MCF 10A (cell line): ENCODE results near the gene PSMD13. TPM values are rescaled to one million over a fixed set of nuclear protein-coding genes. Genes with fewer than 3 reads are reported as not detected.

Experiments
- BruUV-seq: library from RNA; stranded (reverse); fragments of 400-500 nt; replicated peaks from 2 replicates; lab custom pipeline; 2021; lab: Mats Ljungman, UMichigan
- CTCF ChIA-PET: fragments of 300-600 bp; sonication (Branson Sonifier 250); formaldehyde crosslinking; extraction: SDS; loops from one replicate; lab custom pipeline; 2021; ENCODE audit warnings: antibody characterized with exemption, inconsistent platforms; lab: Yijun Ruan, JAX
- POLR2A ChIA-PET: fragments of 300-600, 350-650 bp; sonication (Branson Sonifier 250); formaldehyde crosslinking; extraction: SDS; loops from one replicate; lab custom pipeline; 2020; ENCODE audit warnings: antibody characterized with exemption, inconsistent platforms; lab: Yijun Ruan, JAX
- DNase-seq: peaks from one replicate; pipeline ENCODE4 v3.0.0-alpha.2; 2018; ENCODE audit not compliant: unreplicated experiment
- H3K27ac Mint-ChIP-seq: one replicate; pipeline ENCODE4 v1.8.0; 2022; ENCODE audit warnings: mild to moderate bottlenecking, low read depth, mixed read lengths; ENCODE audit not compliant: unreplicated experiment
- H3K27me3 Mint-ChIP-seq: one replicate; pipeline ENCODE4 v1.8.0; 2022; ENCODE audit warnings: mixed read lengths; ENCODE audit not compliant: insufficient read depth, unreplicated experiment
- H3K36me3 Mint-ChIP-seq: one replicate; pipeline ENCODE4 v1.8.0; 2022; ENCODE audit warnings: mild to moderate bottlenecking, moderate library complexity, mixed read lengths; ENCODE audit not compliant: insufficient read depth, unreplicated experiment
- H3K4me1 Mint-ChIP-seq: one replicate; pipeline ENCODE4 v1.8.0; 2022; ENCODE audit warnings: mixed read lengths; ENCODE audit not compliant: insufficient read depth, unreplicated experiment
- H3K4me3 Mint-ChIP-seq: one replicate; pipeline ENCODE4 v1.8.0; 2022; ENCODE audit warnings: mild to moderate bottlenecking, moderate library complexity, mixed read lengths; ENCODE audit not compliant: unreplicated experiment
- H3K9me3 Mint-ChIP-seq: one replicate; pipeline ENCODE4 v1.8.0; 2022; ENCODE audit warnings: mixed read lengths; ENCODE audit not compliant: unreplicated experiment
- intact Hi-C: fragments of 100-400 bp; cut with micrococcal nuclease; formaldehyde crosslinking; loops from 2 replicates; pipeline ENCODE4 v1.14.1; 2022
- total RNA-seq: library from RNA; stranded (reverse); gene quantifications from 2 replicates; pipeline ENCODE4 v1.2.3, GENCODE V29; 2022
- TF ChIP-seq, protein P1 (sequence below): fragments of 200-600 bp; IDR thresholded peaks from one replicate; pipeline ENCODE4 v1.8.0; 2022; ENCODE audit warnings: antibody characterized with exemption, mild to moderate bottlenecking; ENCODE audit not compliant: unreplicated experiment

Gene PSMD13
- total RNA-seq, 1 experiment from 2014 or later: 103 TPM

DNA sequence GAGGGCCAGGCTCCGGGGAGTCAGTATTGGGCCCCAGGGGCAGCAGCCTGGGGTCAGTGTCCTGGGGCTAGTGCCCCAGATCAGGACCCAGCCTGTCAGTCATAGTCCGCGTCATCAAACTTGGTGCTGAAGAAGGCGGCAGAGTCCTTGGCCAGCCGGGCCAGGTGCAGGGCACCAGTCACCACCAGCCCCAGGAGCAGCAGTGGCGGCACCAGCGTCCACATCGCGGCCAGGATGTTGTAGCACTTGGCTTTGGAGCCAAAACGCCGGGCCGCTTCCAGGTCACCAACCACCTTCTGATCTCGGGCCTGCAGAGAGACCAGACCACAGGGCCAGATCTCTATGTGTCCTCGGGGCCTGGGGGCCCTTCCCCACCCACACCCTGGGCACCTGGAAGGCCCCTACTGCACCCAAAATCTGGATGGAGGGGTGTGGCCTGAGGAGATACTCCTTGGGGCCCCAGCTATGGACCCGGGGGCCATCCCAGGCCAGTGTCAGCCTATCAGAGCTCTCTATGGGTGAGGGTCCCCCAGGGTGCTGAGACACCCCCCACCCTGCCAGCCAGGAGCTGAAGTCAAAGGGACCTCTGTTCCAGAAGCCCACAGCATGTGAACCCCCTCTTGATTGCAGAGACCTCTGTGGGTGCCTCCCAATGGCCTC is 61.8 kb downstream of the PSMD13 start:
- Mint-ChIP-seq H3K27ac (no peak overlapping the region), H3K36me3 (no peaks in the 10 kb centered on the region), H3K9me3 (no peaks in the 10 kb centered on the region), H3K27me3 (no peaks in the 10 kb centered on the region), H3K4me1 (peaks cover 7% of the 10 kb centered on the region), H3K4me3 (no peak overlapping the region)
- TF ChIP-seq, protein P1, sequence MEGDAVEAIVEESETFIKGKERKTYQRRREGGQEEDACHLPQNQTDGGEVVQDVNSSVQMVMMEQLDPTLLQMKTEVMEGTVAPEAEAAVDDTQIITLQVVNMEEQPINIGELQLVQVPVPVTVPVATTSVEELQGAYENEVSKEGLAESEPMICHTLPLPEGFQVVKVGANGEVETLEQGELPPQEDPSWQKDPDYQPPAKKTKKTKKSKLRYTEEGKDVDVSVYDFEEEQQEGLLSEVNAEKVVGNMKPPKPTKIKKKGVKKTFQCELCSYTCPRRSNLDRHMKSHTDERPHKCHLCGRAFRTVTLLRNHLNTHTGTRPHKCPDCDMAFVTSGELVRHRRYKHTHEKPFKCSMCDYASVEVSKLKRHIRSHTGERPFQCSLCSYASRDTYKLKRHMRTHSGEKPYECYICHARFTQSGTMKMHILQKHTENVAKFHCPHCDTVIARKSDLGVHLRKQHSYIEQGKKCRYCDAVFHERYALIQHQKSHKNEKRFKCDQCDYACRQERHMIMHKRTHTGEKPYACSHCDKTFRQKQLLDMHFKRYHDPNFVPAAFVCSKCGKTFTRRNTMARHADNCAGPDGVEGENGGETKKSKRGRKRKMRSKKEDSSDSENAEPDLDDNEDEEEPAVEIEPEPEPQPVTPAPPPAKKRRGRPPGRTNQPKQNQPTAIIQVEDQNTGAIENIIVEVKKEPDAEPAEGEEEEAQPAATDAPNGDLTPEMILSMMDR: no peak
- CTCF ChIA-PET: interaction anchor here (0.6 kb wide), 2 partner anchors 9 to 904 kb away, joined by 3 to 4 read pairs; no protein-coding TSS in a partner anchor
- intact Hi-C loops: no loop called here
- POLR2A ChIA-PET: interaction anchor here (1.0 kb wide), 1 partner anchor 83 kb away, joined by 3 read pairs; no protein-coding TSS in a partner anchor
- no peak for DNase-seq
- BruUV-seq: no TSS peak

DNA sequence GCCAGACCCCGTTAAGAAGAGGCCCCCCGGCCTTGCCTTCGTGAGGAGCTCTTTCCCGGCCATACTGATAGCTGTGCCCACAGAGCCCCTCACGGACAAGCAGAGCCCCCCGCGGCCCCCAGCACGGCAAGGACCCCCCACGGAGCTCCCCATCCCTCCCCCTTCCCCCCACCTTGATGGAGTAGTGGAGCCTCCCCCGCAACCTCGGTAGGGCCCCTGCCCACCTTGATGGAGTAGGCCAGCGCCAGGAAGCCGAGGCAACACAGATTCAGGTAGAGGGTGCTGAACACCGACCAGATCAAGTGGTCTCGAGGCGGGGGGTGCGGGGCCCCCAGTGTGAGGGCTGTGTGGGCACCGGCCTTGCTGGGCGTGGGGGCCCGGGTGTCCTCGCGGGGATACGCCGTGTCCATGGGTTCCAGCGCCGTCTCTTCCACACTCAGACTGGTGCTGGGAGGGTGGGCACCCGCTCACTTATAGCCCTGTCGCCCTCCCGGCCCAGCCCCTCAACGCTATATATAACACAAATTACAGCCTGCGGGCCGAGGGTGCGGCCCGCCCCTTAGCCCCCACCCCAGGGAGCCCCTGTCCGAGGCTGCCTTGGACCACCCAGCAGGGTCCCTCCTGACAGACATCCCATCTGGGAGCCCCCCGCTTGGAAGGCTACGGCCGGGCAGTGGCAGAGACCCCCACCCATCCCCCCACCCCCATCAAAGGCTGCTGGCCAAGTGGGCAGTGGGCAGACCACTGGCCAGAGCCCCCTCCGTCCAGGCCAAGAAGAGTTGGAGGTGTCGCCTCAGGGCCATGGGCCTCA is 62.5 kb downstream of the PSMD13 start, which contains the start of gene IFITM5:
IFITM5 (minus strand) TSS at position 446 of the 811 bp plus-strand sequence; CDS start at position 410, 36 bp downstream.
- Mint-ChIP-seq H3K27ac (no peak within 1 kb of the TSS), H3K4me3 (no peak within 1 kb of the TSS), H3K36me3 (no peaks in the 10 kb centered on the region), H3K27me3 (no peaks in the 10 kb centered on the region), H3K4me1 (peaks cover 7% of the 10 kb centered on the region), H3K9me3 (no peaks in the 10 kb centered on the region)
- ChIA-PET POLR2A (interaction anchor here (1.0 kb wide), 1 partner anchor 84 kb away, joined by 3 read pairs; no protein-coding TSS in a partner anchor), CTCF (interaction anchor here (0.6 kb wide), 1 partner anchor 10 kb away, joined by 3 read pairs; no protein-coding TSS in a partner anchor)
- DNase-seq: no peak
- no TSS peak for BruUV-seq
- TF ChIP-seq, protein P1: no peak
- intact Hi-C loops: no loop called here

DNA sequence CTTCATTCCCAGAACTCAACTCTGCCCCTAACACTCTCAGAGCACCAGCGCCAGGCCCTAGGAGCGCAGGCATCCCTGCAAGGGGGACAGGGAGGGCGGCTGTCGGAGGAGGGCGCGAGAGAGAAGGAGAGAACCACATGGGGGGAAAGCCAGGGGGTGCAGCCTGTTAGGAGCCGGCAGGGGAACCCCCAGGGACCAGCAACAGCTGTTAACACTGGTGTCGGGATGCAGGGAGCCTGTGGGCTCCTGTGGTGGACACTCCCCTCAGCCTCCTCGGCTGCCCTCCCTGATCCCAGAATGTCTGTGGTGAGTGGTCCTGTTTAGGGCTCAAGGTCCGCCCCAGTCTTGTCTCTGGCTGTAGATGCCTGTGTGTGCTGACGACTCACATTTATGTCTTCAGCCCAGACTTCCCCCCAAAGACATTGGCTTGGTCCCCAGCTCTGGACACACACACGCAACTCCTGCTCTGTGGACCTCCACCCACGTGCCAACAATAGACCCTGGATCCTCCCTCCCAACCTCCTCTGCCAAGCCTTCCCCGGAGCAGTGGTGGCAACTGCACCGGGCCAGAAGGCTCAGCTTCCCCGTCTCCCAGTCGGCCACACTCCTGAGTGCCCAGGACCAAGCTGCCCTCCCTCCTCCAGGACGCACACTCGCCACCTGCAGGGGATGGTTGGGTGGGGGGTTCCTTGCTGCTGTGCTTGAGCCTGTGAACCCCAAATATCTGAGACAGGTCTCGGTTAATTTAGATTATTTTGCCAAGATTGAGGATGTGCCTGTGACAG is 63.4 kb downstream of the PSMD13 start:
- Mint-ChIP-seq H3K27me3 (no peaks in the 10 kb centered on the region), H3K4me1 (peaks cover 7% of the 10 kb centered on the region), H3K36me3 (no peaks in the 10 kb centered on the region), H3K9me3 (no peaks in the 10 kb centered on the region), H3K4me3 (no peak overlapping the region), H3K27ac (no peak overlapping the region)
- CTCF ChIA-PET: interaction anchor here (0.8 kb wide), 1 partner anchor 94 kb away, joined by 3 read pairs; no protein-coding TSS in a partner anchor
- TF ChIP-seq, protein P1: no peak
- no TSS peak for BruUV-seq
- intact Hi-C loops: no loop called here
- no peak for DNase-seq
- POLR2A ChIA-PET: interaction anchor here (0.7 to 1.7 kb wide), 3 partner anchors 7 to 13 kb away, joined by 3 read pairs; no protein-coding TSS in a partner anchor

Other genes with a start within 250 kb of the PSMD13 start
- not detected in 2 replicates for gene SCGB1C1, start 43.9 kb upstream of the PSMD13 start, total RNA-seq
- 65.3 and 66.1 TPM in 2 replicates for gene BET1L, start 29.6 kb upstream of the PSMD13 start, total RNA-seq
- gene RIC8A, start 29.3 kb upstream of the PSMD13 start, total RNA-seq: 93.3 and 109 TPM in 2 replicates
- gene SIRT3, start 634 bp upstream of the PSMD13 start, total RNA-seq: 19.8 and 20.5 TPM in 2 replicates
- not detected in 2 replicates for gene NLRP6, start 41.4 kb downstream of the PSMD13 start, total RNA-seq
- 6.3 and 8.5 TPM in 2 replicates for gene PGGHG, start 52.1 kb downstream of the PSMD13 start, total RNA-seq
- gene IFITM5, start 62.5 kb downstream of the PSMD13 start, total RNA-seq: not detected in 2 replicates
- gene IFITM2, start 70.8 kb downstream of the PSMD13 start, total RNA-seq: 288 and 314 TPM in 2 replicates
- 1.8 and 4.8 TPM in 2 replicates for gene IFITM1, start 77.1 kb downstream of the PSMD13 start, total RNA-seq
- 415 and 497 TPM in 2 replicates for gene IFITM3, start 83.9 kb downstream of the PSMD13 start, total RNA-seq
- 20.0 and 25.9 TPM in 2 replicates for gene B4GALNT4, start 132.5 kb downstream of the PSMD13 start, total RNA-seq
- gene PKP3, start 157.2 kb downstream of the PSMD13 start, total RNA-seq: 129 and 177 TPM in 2 replicates
- 6.2 and 7.7 TPM in 2 replicates for gene SIGIRR, start 178.0 kb downstream of the PSMD13 start, total RNA-seq
- gene ANO9, start 205.0 kb downstream of the PSMD13 start, total RNA-seq: 7.2 and 9.4 TPM in 2 replicates
- 28.2 and 29.4 TPM in 2 replicates for gene PTDSS2, start 213.3 kb downstream of the PSMD13 start, total RNA-seq